Neural progenitor cell (in vitro differentiated cells): Measurements from ENCODE around the gene TTPAL. TPM values are rescaled to one million over a fixed set of nuclear protein-coding genes. Genes with fewer than 3 reads are reported as not detected.

Source experiments
- DNase-seq: peaks from one replicate; pipeline ENCODE4 v3.0.0-alpha.2; 2016; ENCODE audit warnings: low spot score
- H2AFZ ChIP-seq: fragments of 200-600 bp; sonication (generic); replicated peaks from 2 replicates; pipeline ENCODE4 v1.6.1; 2016; ENCODE audit warnings: antibody characterized with exemption
- H3F3A ChIP-seq: fragments of 200-600 bp; sonication (generic); 2 replicates; pipeline ENCODE4 v1.6.1; 2016; ENCODE audit warnings: antibody characterized with exemption, low read depth
- H3K27ac ChIP-seq: fragments of 200-600 bp; sonication (generic); 2 replicates; pipeline ENCODE4 v1.5.1; 2016; ENCODE audit warnings: mild to moderate bottlenecking
- H3K27me3 ChIP-seq: fragments of 200-600 bp; sonication (generic); 2 replicates; pipeline ENCODE4 v1.6.1; 2016; ENCODE audit warnings: mild to moderate bottlenecking, moderate library complexity
- H3K36me3 ChIP-seq: fragments of 200-600 bp; sonication (generic); 2 replicates; pipeline ENCODE4 v1.5.1; 2016
- H3K4me1 ChIP-seq: fragments of 200-600 bp; sonication (generic); 2 replicates; pipeline ENCODE4 v1.6.1; 2016; ENCODE audit warnings: mixed run types
- H3K4me2 ChIP-seq: fragments of 200-600 bp; sonication (generic); 2 replicates; pipeline ENCODE4 v1.6.1; 2016
- H3K4me3 ChIP-seq: fragments of 200-600 bp; sonication (generic); 2 replicates; pipeline ENCODE4 v1.5.1; 2016
- H3K79me2 ChIP-seq: fragments of 200-600 bp; sonication (generic); 2 replicates; pipeline ENCODE4 v1.6.1; 2016; ENCODE audit warnings: low read depth
- H3K9ac ChIP-seq: fragments of 200-600 bp; sonication (generic); 2 replicates; pipeline ENCODE4 v1.6.1; 2016
- H3K9me3 ChIP-seq: fragments of 200-600 bp; sonication (generic); 2 replicates; pipeline ENCODE4 v1.5.1; 2016; ENCODE audit warnings: low read depth
- H4K20me1 ChIP-seq: fragments of 200-600 bp; sonication (generic); 2 replicates; pipeline ENCODE4 v1.6.1; 2016; ENCODE audit warnings: low read depth
- H3K27ac Mint-ChIP-seq: 3 replicates; pipeline ENCODE4 v1.8.0; 2021; ENCODE audit warnings: mixed read lengths
- H3K27me3 Mint-ChIP-seq: 2 replicates; pipeline ENCODE4 v1.8.0; 2022; ENCODE audit warnings: low read depth, mild to moderate bottlenecking, inconsistent platforms, moderate library complexity, mixed read lengths; ENCODE audit not compliant: insufficient read depth
- H3K36me3 Mint-ChIP-seq: 3 replicates; pipeline ENCODE4 v1.8.0; 2021; ENCODE audit warnings: mixed read lengths
- H3K4me1 Mint-ChIP-seq: 3 replicates; pipeline ENCODE4 v1.8.0; 2021; ENCODE audit warnings: mixed read lengths
- H3K4me3 Mint-ChIP-seq: 3 replicates; pipeline ENCODE4 v1.8.0; 2021; ENCODE audit warnings: mild to moderate bottlenecking, moderate library complexity, mixed read lengths
- H3K9me3 Mint-ChIP-seq: 3 replicates; pipeline ENCODE4 v1.8.0; 2020; ENCODE audit warnings: mixed read lengths
- CTCF ChIP-seq: fragments of 200-600 bp; sonication (generic); IDR thresholded peaks from 2 replicates; pipeline ENCODE4 v1.5.1; 2017; ENCODE audit warnings: antibody characterized with exemption, mild to moderate bottlenecking
- EZH2 ChIP-seq: fragments of 200-600 bp; sonication (generic); IDR thresholded peaks from 2 replicates; pipeline ENCODE4 v1.6.1; 2017; ENCODE audit warnings: antibody characterized with exemption, mild to moderate bottlenecking, moderate library complexity
- EZH2phosphoT487 ChIP-seq: fragments of 200-600 bp; sonication (generic); IDR thresholded peaks from 2 replicates; pipeline ENCODE4 v1.6.1; 2017; ENCODE audit warnings: antibody characterized with exemption
- total RNA-seq: library from RNA; depleted of rRNA; stranded (reverse); fragments of >200 nt; gene quantifications from 2 replicates; pipeline ENCODE4 v1.2.3, GENCODE V29; 2015; ENCODE audit warnings: low replicate concordance

TTPAL gene
- total RNA-seq, 1 donor from 2014 or later: 7.8 TPM

DNA sequence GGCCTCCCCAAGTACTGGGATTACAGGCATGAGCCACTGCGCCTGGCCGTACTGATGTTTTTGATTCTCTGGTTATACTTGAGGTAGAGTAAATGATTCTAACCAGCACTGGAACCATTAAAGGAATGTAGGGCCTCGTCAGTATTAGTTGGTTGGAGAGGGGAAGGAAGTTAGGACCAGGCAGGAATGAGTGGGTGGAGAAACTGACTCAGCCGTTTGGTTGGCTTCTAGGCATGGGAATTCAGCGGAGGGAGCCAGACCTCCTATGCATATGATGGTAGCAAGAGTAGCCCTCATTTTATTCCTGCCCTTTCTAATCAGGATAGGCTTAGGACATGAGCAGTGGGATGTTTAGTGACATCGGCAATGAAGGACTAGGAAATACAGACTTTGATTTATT lies 65.2 kb downstream of the TTPAL start:
- no peak overlapping the region for H3K4me2 ChIP-seq
- Mint-ChIP-seq H3K27ac (no peak overlapping the region), H3K27me3 (peaks cover 2% of the 10 kb centered on the region)

GRCh38 chr20:44541992-44542391 lies 66.3 kb downstream of the TTPAL start:
- peaks cover 2% of the 10 kb centered on the region for H3K27me3 Mint-ChIP-seq
- Histone ChIP-seq H4K20me1 (peaks cover 8% of the 10 kb centered on the region), H3K27ac (no peak overlapping the region), H3K9me3 (no peaks in the 10 kb centered on the region), H3K4me3 (no peak overlapping the region), H3K4me1 (no peaks in the 10 kb centered on the region), H3K79me2 (peaks cover 35% of the 10 kb centered on the region), H2AFZ (no peak overlapping the region), H3K9ac (no peak overlapping the region), H3F3A (no peaks in the 10 kb centered on the region), H3K36me3 (no peaks in the 10 kb centered on the region), H3K27me3 (no peaks in the 10 kb centered on the region), H3K4me2 (no peak overlapping the region)
- no peak overlapping the region for H3K4me3 Mint-ChIP-seq
- H3K9me3 Mint-ChIP-seq: no peaks in the 10 kb centered on the region
- TF ChIP-seq EZH2phosphoT487: no peak
- TF ChIP-seq EZH2: no peak
- TF ChIP-seq CTCF: no peak
- peaks cover 3% of the 10 kb centered on the region for H3K4me1 Mint-ChIP-seq
- no peak overlapping the region for H3K27ac Mint-ChIP-seq
- DNase-seq: no peak
- no peaks in the 10 kb centered on the region for H3K36me3 Mint-ChIP-seq

More for the DNA sequence above, 65.2 kb downstream of the TTPAL start:
- H2AFZ ChIP-seq: no peak overlapping the region
- no peaks in the 10 kb centered on the region for H3K9me3 Mint-ChIP-seq
- H3K27ac ChIP-seq: no peak overlapping the region
- no peak overlapping the region for H3K4me3 ChIP-seq
- DNase-seq: no peak
- H3K27me3 ChIP-seq: no peaks in the 10 kb centered on the region
- H3K9me3 ChIP-seq: no peaks in the 10 kb centered on the region
- no peaks in the 10 kb centered on the region for H3F3A ChIP-seq
- H3K4me3 Mint-ChIP-seq: no peak overlapping the region
- H3K36me3 Mint-ChIP-seq: no peaks in the 10 kb centered on the region
- TF ChIP-seq EZH2phosphoT487: no peak
- no peak for TF ChIP-seq EZH2
- no peak for TF ChIP-seq CTCF
- H3K36me3 ChIP-seq: no peaks in the 10 kb centered on the region
- H4K20me1 ChIP-seq: peaks cover 8% of the 10 kb centered on the region
- no peaks in the 10 kb centered on the region for H3K4me1 ChIP-seq
- H3K79me2 ChIP-seq: peaks cover 33% of the 10 kb centered on the region
- H3K9ac ChIP-seq: no peak overlapping the region
- peaks cover 3% of the 10 kb centered on the region for H3K4me1 Mint-ChIP-seq

DNA sequence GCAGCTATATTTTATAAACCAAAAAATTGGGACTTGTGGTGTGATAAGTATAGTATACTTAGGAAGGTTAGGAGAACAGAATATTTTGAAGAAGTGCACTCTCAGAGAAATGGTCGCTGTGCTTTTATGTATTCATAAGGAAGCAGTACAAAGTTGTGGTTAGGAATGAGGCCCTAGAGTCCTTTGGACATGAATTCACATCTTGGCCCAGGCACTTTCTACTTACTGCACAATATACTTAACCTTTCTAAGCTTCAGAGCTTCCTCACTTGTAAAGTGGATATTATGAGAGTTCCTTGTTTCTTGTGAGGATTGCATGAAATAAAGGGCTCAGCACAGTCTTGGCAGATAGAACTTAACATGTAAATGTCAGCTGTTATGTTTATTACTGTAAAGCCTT lies 67.2 kb downstream of the TTPAL start:
- H3K4me1 ChIP-seq: no peaks in the 10 kb centered on the region
- Mint-ChIP-seq H3K4me3 (no peak overlapping the region), H3K27me3 (peaks cover 2% of the 10 kb centered on the region), H3K27ac (no peak overlapping the region), H3K9me3 (no peaks in the 10 kb centered on the region), H3K36me3 (no peaks in the 10 kb centered on the region), H3K4me1 (peaks cover 6% of the 10 kb centered on the region)
- H3K9me3 ChIP-seq: no peaks in the 10 kb centered on the region
- no peak overlapping the region for H2AFZ ChIP-seq
- H3K4me3 ChIP-seq: no peak overlapping the region
- no peak overlapping the region for H3K9ac ChIP-seq
- DNase-seq: no peak
- peaks cover 17% of the 10 kb centered on the region for H4K20me1 ChIP-seq
- peaks cover 36% of the 10 kb centered on the region for H3K79me2 ChIP-seq
- no peak overlapping the region for H3K4me2 ChIP-seq
- H3K36me3 ChIP-seq: no peaks in the 10 kb centered on the region
- no peaks in the 10 kb centered on the region for H3F3A ChIP-seq
- no peaks in the 10 kb centered on the region for H3K27me3 ChIP-seq
- no peak overlapping the region for H3K27ac ChIP-seq
- TF ChIP-seq CTCF: no peak
- TF ChIP-seq EZH2: no peak
- TF ChIP-seq EZH2phosphoT487: no peak
